NT2/D1 (cell line): ENCODE data around the gene AVEN.

Experiments used
- SUZ12 ChIP-seq: IDR thresholded peaks from 2 replicates; pipeline ENCODE4 v1.6.1; 2011; ENCODE audit not compliant: insufficient read length, insufficient read depth; ENCODE audit errors: extremely low read depth
- YY1 ChIP-seq: IDR thresholded peaks from 2 replicates; pipeline ENCODE4 v1.6.1; 2011; ENCODE audit not compliant: insufficient read length, insufficient read depth
- ZNF274 ChIP-seq: IDR thresholded peaks from 2 replicates; pipeline ENCODE4 v1.6.1; 2011; ENCODE audit warnings: mild to moderate bottlenecking, low read depth, low read length

DNA sequence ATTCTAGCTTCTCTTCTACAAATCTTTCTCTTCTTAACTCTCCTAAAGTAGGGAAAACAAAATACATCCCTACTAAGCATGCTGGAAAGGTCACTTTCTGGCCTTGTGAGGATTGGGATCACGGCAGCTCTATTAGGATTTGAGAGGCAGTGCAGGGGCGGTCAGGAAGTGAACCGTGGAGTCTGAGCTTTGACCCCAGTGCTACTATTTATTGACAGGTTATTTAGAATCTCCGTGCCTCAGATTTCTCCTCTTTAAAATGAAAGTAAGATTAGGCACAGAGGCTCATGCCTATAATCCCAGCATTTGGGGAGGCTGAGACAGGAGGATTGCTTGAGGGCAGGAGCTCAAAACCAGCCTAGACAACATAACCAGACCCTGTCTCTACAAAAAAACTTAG is 112.7 kb downstream of the AVEN start:
- TF ChIP-seq YY1 (no peak), ZNF274 (no peak), SUZ12 (no peak)
